Hematopoietic multipotent progenitor cell treated with erythropoietin and hydrocortisone succinate and interleukin-3 and kit ligand, for 17 days (in vitro differentiated cells): ENCODE results near the gene TNK1.

Source experiments
- DNase-seq: peaks from one replicate; pipeline ENCODE4 v3.0.0-alpha.2; 2015; ENCODE audit warnings: low spot score

Gene TNK1

DNA sequence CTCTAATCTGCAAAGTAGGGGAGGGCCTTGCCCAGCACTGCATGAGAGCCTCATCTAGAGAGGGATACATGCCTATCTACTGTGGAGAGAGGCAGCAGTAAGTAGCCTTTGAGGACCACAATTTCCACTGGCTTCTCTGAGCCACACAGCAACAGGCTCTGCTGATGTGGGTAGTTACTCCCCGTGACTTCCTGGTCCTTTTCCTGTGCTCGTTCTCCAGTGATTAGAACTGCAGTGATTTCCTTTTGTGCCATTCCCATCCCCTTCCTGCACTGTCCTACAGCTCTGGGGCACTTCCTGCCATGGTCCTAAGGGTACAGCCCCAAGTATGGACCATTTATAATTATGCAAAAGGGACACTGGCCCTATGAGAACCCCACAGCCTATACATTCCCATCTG is 10.4 kb downstream of the TNK1 start:
- no peak for DNase-seq

DNA sequence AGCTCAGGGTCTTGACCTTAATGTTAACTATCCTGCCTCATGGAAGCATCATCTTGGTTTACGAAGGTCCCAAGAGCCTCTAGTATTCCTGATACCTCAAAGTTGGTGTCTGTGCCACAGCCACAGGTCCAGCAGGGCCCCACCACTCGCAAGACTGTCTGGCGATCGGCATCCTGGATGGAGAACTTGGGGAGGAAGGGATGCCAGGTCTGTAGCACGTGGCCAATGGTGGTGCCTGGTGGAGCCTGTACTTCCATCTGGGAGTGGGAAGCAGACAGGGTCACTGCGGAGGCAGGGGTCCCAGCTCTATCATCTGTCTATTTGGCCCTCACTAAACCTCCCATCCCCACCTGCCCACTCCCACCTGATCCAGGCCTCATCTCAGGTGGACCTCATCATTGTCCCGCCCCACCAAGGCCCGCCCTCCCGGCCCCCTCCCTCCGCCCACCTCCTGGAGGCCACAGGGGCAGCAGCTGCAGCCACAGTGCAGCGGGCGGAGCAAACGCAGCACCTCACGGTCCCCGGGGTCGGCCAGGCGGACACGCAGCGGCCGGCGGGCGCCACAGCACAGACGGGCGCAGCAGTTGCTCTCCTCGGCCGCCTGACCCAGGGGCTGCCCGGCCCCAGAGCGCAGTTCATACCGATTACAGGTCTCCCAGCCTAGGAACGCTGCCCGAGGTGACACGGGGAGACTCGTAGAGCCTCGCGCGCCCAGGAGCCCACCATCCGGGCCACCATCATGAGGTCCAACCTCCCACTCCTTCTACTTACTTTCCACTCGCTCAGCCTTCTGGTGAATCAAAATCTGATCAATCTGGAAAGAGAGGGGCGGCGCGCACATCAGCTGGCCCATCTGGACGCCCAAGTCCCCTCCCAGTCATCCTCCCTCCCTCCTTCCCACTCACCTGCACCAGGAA is 12.1 kb downstream of the TNK1 start:
- DNase-seq, result no peak

DNA sequence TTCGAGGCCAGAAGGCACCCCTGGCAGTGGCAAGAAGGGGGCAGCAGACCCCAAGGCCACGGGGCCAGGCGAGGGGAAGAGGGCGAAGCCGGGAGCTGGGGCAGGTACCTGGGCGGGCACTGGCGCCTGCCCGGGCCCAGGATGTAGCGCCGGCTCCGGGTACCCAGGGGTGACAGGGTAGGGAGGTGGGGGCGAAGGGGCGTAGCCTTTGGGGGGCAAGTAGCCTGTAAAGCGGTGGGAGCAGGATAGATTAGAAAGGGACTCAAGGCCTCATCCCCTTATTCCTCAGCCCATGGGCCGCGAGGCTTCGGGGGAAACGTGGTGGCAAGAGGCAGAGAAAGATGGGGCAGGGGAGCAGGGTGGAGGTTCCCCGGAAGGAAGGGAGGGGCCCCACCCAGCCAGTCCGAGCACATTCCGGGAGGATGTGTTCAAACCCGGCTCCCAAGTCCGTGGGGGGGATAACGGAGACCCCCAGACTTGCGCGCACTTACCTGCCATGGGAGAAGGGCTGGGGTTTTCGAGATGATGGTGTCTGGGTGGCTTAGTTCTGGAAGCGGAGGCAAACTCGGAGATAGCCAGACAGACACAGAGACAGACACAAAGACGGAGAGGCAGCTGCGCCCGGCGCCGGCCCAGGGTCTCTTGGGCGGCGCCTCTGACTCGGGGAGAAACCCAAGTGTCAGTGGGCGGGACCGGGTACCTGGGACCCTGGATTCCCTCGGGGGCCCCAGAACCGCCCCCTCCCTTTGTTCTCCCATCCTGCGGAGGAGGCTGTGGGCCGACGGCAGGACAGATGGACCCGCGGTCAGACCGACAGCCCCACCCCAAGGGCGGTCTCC is 12.9 kb downstream of the TNK1 start:
- no peak for DNase-seq

DNA sequence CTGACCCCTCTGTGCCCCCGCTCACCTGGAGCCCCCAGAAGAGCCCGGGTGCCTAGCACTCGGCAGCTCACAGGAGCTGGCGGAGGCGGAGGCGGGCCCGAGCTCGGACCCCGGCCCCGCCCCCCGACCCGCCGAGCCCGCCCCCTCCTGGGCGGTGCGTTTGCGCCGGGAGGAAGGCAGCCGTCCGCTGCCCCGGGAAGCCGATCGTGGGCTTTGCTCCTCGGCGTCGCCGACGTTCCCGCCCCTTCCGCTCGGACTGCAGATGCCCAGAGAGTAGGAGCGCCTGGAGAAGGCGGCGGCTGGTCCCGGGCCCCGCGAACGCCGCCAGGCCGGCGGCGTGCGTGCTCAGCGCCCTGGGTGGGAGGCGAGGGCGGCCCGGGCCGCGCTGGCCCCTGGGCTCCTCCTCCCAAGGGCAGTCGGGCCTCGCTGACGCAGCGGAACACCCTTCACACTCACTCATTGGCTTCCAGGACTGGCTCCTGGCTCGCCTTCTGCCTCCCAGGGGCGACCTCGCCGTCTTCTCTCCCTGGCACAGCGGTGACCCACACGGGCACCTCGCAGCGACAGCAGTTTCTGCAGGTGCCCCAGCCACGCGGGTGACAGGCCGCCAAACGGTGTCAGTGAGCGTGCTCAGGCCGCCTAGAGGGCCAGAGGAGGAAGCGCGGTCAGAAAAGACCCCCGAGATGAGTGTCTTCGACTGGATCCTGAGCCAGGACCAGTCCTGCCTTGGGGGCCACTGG is 13.7 kb downstream of the TNK1 start, which contains the start of gene PLSCR3:
Gene PLSCR3, minus strand, starts transcription at position 74 of the 740 bp plus-strand sequence. CDS start 415 bp downstream, outside the sequence.
- DNase-seq, result peak; percentile 62

DNA sequence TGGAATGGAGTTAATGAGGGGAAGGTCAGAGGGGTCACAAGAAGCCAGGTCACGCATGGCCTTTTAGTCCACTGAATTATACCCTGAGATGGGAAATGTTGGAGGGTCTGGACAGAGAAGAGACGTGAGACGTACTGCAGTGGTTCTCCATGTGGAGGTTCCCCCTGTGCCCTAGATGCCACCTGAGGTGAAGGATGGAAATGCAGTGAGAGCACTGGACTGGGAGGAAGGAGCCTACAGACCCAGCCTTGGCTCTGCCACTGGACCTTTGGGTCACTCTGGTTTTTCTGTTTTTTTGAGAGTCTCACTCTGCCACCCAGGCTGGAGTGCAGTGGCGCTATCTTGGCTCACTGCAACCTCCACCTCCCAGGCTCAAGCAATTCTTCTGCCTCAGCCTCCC is 15.3 kb downstream of the TNK1 start:
- no peak for DNase-seq

DNA sequence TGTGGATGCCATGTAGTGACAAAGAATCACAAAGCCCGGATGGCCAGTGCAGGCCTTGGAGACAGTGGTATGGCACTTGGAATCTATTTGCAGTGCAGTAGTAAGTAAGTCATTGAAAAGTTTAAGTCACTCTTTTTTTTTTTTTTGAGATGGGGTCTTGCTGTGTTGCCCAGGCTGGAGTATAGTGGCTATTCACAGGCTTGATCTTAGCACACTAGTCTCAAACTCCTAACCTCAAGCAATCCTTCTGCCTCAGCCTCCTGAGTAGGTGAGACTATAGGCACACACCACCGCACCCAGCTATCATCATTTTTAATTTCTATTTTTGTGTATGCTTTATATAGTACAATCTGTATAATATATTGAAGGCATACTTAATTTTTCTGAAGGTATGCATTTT is 17.7 kb downstream of the TNK1 start:
- DNase-seq, result no peak

DNA sequence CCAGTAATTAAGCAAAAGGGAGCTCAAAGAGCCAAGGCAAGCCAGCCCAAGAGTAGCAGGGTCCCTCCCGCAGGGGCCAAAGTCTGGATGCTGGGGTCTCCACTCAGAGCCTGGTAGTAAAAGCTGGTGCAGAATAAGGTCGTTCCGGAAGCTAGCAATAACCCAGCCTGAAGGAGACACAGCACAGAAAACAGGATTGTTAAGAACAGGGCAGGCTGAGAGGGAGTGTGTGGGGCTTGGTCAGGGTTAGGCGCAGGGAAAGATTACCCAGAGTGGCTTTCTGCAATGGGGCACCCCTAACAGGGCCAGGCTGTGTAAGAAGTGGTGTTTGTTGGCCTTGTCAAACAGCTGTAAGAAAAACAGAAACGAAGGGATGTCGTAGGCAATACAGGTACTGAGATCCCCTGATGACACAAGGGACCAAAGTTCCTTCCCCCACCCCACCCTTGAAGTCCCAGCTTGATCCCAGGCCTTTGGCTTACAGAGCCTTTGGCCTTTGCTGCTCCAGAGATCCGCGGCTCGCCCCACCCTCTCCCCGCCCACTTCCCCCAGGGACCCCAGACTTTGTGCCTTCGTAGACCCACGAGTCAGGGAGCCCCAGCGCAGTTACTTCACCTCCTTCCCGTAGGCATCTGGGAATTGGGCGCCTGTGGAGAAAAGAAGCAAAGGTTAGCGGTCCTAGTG is 22.3 kb downstream of the TNK1 start:
- peak; percentile 7 for DNase-seq

DNA sequence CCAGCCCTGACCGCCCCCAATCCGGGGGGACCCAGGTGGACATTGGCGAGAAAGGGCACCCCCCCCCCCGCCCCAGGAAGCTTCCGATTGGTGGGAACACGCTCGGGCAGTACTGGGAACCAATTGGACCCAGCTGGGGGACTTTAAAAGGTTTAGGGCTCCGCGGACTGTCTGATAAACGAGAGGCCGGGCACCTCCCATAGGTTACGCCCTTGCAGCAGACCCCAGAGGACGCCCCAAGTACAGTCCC is 22.8 kb downstream of the TNK1 start:
- DNase-seq, result no peak

DNA sequence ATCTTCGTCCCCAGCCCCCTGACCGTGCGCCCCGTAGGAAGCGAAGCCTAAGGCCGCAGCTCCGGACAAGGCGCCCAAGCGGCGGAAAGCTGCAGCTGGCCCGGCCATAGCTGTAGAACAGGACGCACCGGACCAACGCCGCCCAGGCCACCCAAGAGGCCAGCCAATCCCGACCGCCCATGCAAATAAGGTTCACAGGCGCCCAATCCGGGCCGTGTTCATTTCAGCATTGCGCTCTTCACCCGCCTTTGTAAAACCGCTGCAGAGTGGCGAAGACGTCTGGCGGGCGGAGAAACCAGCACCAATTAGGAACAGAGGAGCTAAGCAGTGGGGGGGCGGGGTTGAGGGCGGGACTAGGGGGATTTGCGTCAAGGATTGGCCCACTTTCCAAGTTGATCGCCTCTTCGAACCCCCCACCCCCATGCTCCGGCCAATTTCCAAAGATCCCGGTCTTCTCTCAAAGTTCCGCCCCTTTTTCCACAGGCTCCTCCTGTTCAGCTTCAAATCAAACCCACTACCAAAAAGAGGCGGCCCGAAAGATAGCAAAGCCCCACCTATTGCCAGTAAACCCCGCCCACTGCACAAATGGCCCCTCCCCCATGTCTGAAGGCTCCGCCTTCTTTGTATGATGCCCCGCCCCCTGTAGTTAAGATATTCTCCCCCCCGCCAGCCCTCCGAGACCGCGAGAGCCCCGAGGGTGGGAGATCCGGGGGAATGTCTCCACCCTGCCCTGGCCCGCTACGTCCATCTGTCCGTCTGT is 23.3 kb downstream of the TNK1 start, which contains the start of gene TMEM256:
Gene TMEM256, minus strand, starts transcription at position 121 of the 760 bp plus-strand sequence. Its CDS starts 13 bp downstream, at position 108.
- peak; percentile 97 for DNase-seq

DNA sequence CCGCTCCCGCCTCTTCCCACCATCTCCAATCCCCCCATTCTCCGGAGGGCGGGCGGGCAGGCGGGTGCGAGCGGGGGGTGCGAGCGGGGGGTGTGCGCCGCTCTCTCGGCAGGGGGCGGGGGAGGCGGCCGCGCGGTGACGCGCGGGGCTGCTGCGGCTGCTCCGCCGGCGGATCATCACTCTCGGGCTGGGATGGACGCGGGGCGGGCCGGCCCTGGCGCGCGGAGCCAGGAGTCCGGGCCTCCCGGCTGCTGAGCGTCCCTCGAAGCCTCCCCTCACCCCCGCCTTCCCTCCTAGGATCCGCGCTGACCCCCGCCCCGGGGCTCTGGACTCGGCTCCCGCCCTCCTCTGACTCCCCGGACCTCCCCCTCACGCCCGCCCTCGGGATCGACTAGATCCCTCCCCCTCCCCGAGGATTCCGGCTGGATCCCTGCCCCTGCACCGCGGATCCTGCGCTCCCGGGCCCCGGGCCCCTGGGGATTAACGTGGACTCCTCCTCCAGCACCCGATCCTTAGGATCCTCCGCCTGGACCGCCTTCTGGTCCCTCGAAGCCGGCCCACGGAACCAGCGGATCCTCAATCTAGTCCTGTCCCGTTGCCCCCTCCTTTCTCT is 24.0 kb downstream of the TNK1 start:
- no peak for DNase-seq

DNA sequence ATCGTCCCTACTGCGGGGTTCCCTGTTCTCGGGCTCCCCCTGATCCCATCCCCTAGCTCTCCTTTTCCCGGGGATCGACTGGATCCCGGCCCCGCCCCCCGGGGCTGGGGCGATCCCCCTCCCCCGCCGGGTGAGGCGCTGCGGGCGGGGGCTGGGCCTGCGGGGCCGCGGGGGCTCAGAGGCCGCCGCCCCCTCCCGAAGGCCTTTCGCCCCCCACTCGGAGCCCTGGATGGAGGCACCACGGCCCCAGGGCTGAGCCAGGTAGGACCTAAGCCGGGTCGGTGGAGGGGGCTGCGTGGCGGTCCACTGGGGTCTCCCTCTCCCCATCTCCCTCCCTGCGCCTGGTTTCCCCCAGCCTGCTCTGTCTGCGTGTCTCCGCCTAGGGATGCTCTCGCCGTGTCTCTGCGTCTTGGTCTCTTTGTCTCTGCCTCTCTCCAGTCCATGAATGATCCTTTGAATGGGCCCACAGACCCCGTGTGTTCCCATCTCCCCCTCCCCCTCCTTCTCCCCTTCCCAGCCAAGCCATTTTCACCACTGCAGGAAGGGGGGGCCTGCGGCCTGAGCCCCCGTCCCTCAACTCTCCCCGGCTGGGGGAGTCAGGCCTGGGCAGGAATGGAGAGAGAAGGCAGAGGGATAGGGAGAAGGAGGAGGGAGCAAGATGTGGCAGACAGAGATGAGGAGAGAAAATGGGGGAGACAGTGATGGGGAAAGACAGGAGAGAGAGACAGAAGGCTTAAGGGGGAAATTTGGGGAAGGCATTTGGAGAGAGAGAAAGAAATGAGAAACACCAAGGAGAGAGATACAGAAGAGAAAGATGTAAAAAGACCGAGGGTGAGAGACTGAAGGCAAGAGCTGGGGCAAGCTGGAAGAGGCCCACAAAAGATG is 24.7 kb downstream of the TNK1 start:
- DNase-seq, result peak; percentile 7

DNA sequence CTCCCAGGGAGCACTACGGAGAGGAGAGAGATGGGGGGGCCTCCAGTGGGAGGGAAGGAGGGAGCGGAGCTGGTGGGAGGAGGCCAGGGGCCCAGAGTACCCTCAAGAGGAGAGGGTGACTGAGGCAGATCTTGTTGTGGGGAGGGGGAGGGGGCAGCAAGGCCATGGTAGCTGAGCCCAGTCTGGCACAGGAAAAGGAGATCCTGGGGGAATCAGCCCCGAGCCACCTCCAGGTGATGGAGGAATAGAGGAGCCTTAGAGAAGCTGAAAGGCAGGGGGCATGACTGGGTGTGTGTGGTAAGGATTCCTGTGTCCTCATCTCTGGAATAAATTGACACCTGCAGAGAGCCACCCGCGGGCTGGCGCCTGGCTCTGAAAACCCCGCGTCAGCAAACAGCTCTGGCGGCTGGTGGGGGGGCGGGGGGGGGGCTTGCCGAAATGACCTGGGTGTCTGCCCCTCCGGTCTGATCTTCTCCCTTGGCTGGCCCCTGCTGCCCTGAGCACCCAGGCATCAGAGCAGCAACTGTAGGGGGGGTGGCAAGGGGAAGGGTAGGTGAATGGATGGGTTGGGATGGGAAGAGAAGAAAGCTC is 25.4 kb downstream of the TNK1 start:
- DNase-seq, result no peak

DNA sequence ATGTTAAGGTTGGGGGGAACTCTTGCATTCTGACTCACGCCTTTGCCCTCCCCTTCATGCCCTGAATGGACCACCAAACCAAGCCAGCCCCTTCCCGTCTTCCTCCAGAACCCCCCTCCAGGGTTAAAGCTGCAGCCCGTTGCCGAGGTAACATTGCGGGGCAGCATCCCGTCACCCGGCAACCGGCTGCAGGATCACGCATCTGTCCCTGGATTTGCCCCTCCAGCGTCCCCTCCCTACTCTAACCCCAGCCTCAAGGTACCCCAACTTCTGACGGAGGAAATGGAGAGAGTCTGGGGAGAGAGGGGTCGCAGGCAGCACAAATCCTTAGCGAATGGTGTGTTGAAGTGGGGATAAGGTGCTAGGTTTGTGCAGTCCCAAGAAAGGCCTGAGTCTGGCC is 26.2 kb downstream of the TNK1 start:
- DNase-seq, result no peak

DNA sequence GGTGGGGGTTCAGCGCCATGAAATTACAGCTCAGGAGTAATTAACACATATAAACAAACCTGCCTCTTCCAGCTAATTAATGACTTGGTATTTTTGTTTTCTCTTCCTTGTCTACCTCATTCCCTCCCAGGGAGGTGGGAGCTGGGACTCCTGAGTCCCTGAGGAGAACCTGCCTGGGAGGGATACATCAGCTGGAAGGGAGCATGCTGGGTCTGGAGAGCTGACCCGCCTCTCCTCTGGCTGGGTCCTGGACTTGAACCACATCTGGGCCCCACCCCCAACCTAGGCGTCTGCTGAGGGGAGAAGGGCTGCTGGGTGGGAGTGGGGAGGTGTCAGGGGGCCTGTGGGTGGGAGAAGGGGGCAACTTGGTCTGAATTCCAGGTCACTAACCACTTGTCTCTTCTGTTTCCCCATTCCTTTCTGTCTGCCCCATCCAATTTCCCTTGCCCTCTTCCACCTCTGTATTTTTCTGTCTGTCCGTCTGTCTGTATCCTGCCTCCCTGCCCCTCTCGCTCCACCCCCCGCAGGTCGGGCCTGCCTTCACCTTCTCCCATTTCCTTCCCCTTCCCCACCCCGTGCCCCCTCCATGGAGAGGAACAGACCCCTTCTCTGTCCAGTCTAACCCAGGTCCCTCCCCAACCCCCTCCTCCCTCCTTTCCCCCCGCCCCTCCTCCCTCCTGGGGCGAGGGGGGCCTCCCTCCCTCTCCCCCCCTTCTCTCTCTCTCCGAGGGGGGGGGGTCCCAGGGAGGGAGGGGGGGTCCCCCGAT is 26.8 kb downstream of the TNK1 start, which contains the start of gene NLGN2:
Gene NLGN2, plus strand, starts transcription at position 361 of the 767 bp plus-strand sequence. CDS start 411 bp downstream, outside the sequence.
- no peak for DNase-seq

DNA sequence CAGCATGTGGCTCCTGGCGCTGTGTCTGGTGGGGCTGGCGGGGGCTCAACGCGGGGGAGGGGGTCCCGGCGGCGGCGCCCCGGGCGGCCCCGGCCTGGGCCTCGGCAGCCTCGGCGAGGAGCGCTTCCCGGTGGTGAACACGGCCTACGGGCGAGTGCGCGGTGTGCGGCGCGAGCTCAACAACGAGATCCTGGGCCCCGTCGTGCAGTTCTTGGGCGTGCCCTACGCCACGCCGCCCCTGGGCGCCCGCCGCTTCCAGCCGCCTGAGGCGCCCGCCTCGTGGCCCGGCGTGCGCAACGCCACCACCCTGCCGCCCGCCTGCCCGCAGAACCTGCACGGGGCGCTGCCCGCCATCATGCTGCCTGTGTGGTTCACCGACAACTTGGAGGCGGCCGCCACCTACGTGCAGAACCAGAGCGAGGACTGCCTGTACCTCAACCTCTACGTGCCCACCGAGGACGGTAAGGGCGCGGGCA is 27.4 kb downstream of the TNK1 start:
- no peak for DNase-seq

DNA sequence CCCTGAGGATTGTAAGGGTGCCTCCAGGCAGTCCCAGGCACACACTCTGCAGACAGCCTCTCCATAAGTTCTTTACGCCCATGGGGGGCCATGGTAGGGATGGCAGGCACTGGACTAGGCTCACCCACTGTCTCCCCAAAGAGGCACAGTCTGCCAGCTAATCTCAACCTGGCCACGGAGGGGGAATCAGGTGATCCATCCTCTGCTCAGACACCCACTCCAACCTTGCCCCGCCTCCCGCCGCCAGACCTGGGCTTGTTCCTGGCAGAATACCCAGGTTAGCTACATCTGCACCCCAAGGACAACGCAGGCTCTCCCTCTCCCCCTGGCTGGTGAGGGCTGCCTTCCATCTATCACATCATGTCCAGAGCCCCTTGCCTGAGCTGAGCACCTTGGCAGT is 28.0 kb downstream of the TNK1 start:
- no peak for DNase-seq

DNA sequence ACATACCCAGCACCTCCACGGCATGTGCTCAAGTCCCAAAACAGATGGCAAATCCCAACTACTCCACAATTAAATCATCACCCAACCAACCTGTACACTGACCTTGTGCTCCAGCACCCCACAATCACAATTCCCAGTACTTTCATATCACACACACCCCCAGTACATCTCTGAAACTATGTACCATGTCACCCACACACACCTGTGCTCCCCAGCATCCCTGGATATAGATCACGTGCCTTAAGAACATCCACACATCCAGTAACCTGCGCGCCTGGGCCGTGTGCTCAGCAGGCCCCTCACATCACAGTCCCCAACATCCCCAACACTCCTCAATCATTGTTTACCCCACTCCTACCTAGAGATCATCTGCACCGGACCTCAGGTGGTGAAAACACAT is 28.8 kb downstream of the TNK1 start:
- no peak for DNase-seq
